Activated T-helper 1 cell treated with anti-CD3 and anti-CD28 coated beads, Interleukin-12 subunit alpha, Interleukin-12 subunit beta, Interleukin-2, Interleukin-4 antibody, amounts not matched to agents 30 ng/mL and 10 ng/mL and 1 ng/mL, durations not matched to agents 14 hours and 24 hours and 36 hours (primary cell): Measurements from ENCODE around the gene NLRP9. TPM values are rescaled to one million over a fixed set of nuclear protein-coding genes. Genes with fewer than 3 reads are reported as not detected.
"Not testable (repeated sequence)": the region's sequence is repeated elsewhere in the genome, so short reads cannot be mapped to it uniquely, and the experiment has no call there.

Source experiments
- DNase-seq: peaks from one replicate; pipeline ENCODE4 v3.0.0; 2021; ENCODE audit warnings: low spot score
- H3K27ac Mint-ChIP-seq: one replicate; pipeline ENCODE4 v1.8.0; 2021; ENCODE audit warnings: mild to moderate bottlenecking, mixed read lengths
- H3K27me3 Mint-ChIP-seq: one replicate; pipeline ENCODE4 v1.8.0; 2022; ENCODE audit warnings: mild to moderate bottlenecking, moderate library complexity, mixed read lengths; ENCODE audit not compliant: insufficient read depth
- H3K36me3 Mint-ChIP-seq: one replicate; pipeline ENCODE4 v1.8.0; 2021; ENCODE audit warnings: low read depth, mixed read lengths
- H3K4me1 Mint-ChIP-seq: one replicate; pipeline ENCODE4 v1.8.0; 2021; ENCODE audit warnings: low read depth, mixed read lengths
- H3K4me3 Mint-ChIP-seq: one replicate; pipeline ENCODE4 v1.8.0; 2021; ENCODE audit warnings: mild to moderate bottlenecking, moderate library complexity, mixed read lengths
- H3K9me3 Mint-ChIP-seq: one replicate; pipeline ENCODE4 v1.8.0; 2021; ENCODE audit warnings: mixed read lengths
- intact Hi-C: fragments of 100-400 bp; cut with micrococcal nuclease; formaldehyde crosslinking; loops from one replicate; pipeline ENCODE4 v1.15.1; 2024
- total RNA-seq: library from RNA; stranded (reverse); gene quantifications from 2 replicates; pipeline ENCODE4 v1.2.3, GENCODE V29; 2022

The NLRP9 gene
- not detected in 2 replicates for total RNA-seq

GRCh38 chr19:55738302-55738701 is at the start of gene NLRP9:
NLRP9 (minus strand) TSS chr19:55738402; CDS start chr19:55738374, 28 bp downstream.
- no peak within 1 kb of the TSS for H3K4me3 Mint-ChIP-seq
- intact Hi-C loops: no loop called here

GRCh38 chr19:55781112-55781511 is 42.9 kb upstream of the NLRP9 start:
- intact Hi-C loops: no loop called here
- no peaks in the 10 kb centered on the region for H3K4me1 Mint-ChIP-seq
- no peak overlapping the region for H3K27ac Mint-ChIP-seq
- peaks cover 4% of the 10 kb centered on the region for H3K9me3 Mint-ChIP-seq
- H3K27me3 Mint-ChIP-seq: no peaks in the 10 kb centered on the region
- H3K36me3 Mint-ChIP-seq: no peaks in the 10 kb centered on the region
- H3K4me3 Mint-ChIP-seq: no peak overlapping the region
- DNase-seq: no peak

More at GRCh38 chr19:55738302-55738701, at the start of gene NLRP9:
- H3K4me1 Mint-ChIP-seq: no peaks in the 10 kb centered on the region
- H3K36me3 Mint-ChIP-seq: no peaks in the 10 kb centered on the region
- no peak within 1 kb of the TSS for H3K27ac Mint-ChIP-seq
- peaks cover 2% of the 10 kb centered on the region for H3K9me3 Mint-ChIP-seq
- no peak for DNase-seq
- no peaks in the 10 kb centered on the region for H3K27me3 Mint-ChIP-seq

- no peak overlapping the region for H3K27ac Mint-ChIP-seq
- H3K36me3 Mint-ChIP-seq: no peaks in the 10 kb centered on the region
- no peak for DNase-seq
- no peaks in the 10 kb centered on the region for H3K27me3 Mint-ChIP-seq
- peaks cover 8% of the 10 kb centered on the region for H3K9me3 Mint-ChIP-seq
- H3K4me3 Mint-ChIP-seq: no peak overlapping the region
- intact Hi-C loops: no loop called here
- H3K4me1 Mint-ChIP-seq: no peaks in the 10 kb centered on the region
These were observed 40.1 kb upstream of the NLRP9 start for GRCh38 chr19:55778331-55778730.

- intact Hi-C loops: no loop called here
- Mint-ChIP-seq H3K9me3 (peaks cover 8% of the 10 kb centered on the region), H3K4me1 (no peaks in the 10 kb centered on the region), H3K27me3 (no peaks in the 10 kb centered on the region), H3K27ac (no peak overlapping the region), H3K36me3 (no peaks in the 10 kb centered on the region), H3K4me3 (no peak overlapping the region)
- no peak for DNase-seq
These were observed 39.3 kb upstream of the NLRP9 start for GRCh38 chr19:55777528-55777927.

GRCh38 chr19:55769632-55770031 is 31.4 kb upstream of the NLRP9 start:
- H3K4me1 Mint-ChIP-seq, H3K4me3 Mint-ChIP-seq, intact Hi-C loops, H3K36me3 Mint-ChIP-seq, DNase-seq, H3K27ac Mint-ChIP-seq, H3K27me3 Mint-ChIP-seq: not testable (repeated sequence)
- peaks cover 17% of the 10 kb centered on the region for H3K9me3 Mint-ChIP-seq

GRCh38 chr19:55768818-55769217 is 30.6 kb upstream of the NLRP9 start, which contains the start of gene RFPL4AL1:
RFPL4AL1 (plus strand) TSS chr19:55769118; CDS start chr19:55771805, 2,687 bp downstream.
- H3K4me3 Mint-ChIP-seq, H3K4me1 Mint-ChIP-seq, H3K36me3 Mint-ChIP-seq, H3K27ac Mint-ChIP-seq, DNase-seq, H3K27me3 Mint-ChIP-seq, intact Hi-C loops: not testable (repeated sequence)
- H3K9me3 Mint-ChIP-seq: peaks cover 17% of the 10 kb centered on the region

- Mint-ChIP-seq H3K27me3 (no peaks in the 10 kb centered on the region), H3K9me3 (peaks cover 17% of the 10 kb centered on the region), H3K4me3 (no peak overlapping the region), H3K27ac (no peak overlapping the region), H3K4me1 (no peaks in the 10 kb centered on the region), H3K36me3 (no peaks in the 10 kb centered on the region)
- intact Hi-C loops: no loop called here
- DNase-seq: no peak
These were observed 28.3 kb upstream of the NLRP9 start for GRCh38 chr19:55766466-55766865.

GRCh38 chr19:55758797-55759196 is 20.6 kb upstream of the NLRP9 start, which contains the start of gene RFPL4A:
RFPL4A (plus strand) TSS chr19:55759097; CDS start chr19:55761801, 2,704 bp downstream.
- H3K4me1 Mint-ChIP-seq, intact Hi-C loops, H3K36me3 Mint-ChIP-seq, H3K4me3 Mint-ChIP-seq, H3K27me3 Mint-ChIP-seq, DNase-seq, H3K27ac Mint-ChIP-seq: not testable (repeated sequence)
- peaks cover 15% of the 10 kb centered on the region for H3K9me3 Mint-ChIP-seq

- DNase-seq, H3K4me1 Mint-ChIP-seq, H3K27me3 Mint-ChIP-seq, intact Hi-C loops, H3K27ac Mint-ChIP-seq, H3K36me3 Mint-ChIP-seq, H3K4me3 Mint-ChIP-seq: not testable (repeated sequence)
- peaks cover 15% of the 10 kb centered on the region for H3K9me3 Mint-ChIP-seq
These were observed 18.6 kb upstream of the NLRP9 start for GRCh38 chr19:55756808-55757207.

- no peak overlapping the region for H3K27ac Mint-ChIP-seq
- intact Hi-C loops: no loop called here
These were observed 15.2 kb upstream of the NLRP9 start for GRCh38 chr19:55753401-55753800.

GRCh38 chr19:55750715-55751114 is 12.5 kb upstream of the NLRP9 start:
- H3K9me3 Mint-ChIP-seq: peaks cover 11% of the 10 kb centered on the region
- no peaks in the 10 kb centered on the region for H3K27me3 Mint-ChIP-seq
- no peaks in the 10 kb centered on the region for H3K4me1 Mint-ChIP-seq
- H3K27ac Mint-ChIP-seq: no peak overlapping the region
- intact Hi-C loops: no loop called here
- H3K4me3 Mint-ChIP-seq: no peak overlapping the region
- DNase-seq: no peak
- H3K36me3 Mint-ChIP-seq: no peaks in the 10 kb centered on the region

More at GRCh38 chr19:55753401-55753800, 15.2 kb upstream of the NLRP9 start:
- Mint-ChIP-seq H3K9me3 (peaks cover 20% of the 10 kb centered on the region), H3K36me3 (no peaks in the 10 kb centered on the region), H3K27me3 (no peaks in the 10 kb centered on the region), H3K4me3 (no peak overlapping the region), H3K4me1 (no peaks in the 10 kb centered on the region)
- no peak for DNase-seq

GRCh38 chr19:55730378-55730777 is 7.8 kb downstream of the NLRP9 start:
- intact Hi-C loops, H3K27me3 Mint-ChIP-seq: not testable (repeated sequence)

GRCh38 chr19:55723491-55723890 is 14.7 kb downstream of the NLRP9 start:
- H3K4me1 Mint-ChIP-seq: no peaks in the 10 kb centered on the region
- no peak for DNase-seq
- no peak overlapping the region for H3K27ac Mint-ChIP-seq
- H3K36me3 Mint-ChIP-seq: no peaks in the 10 kb centered on the region
- peaks cover 28% of the 10 kb centered on the region for H3K9me3 Mint-ChIP-seq
- no peaks in the 10 kb centered on the region for H3K27me3 Mint-ChIP-seq
- H3K4me3 Mint-ChIP-seq: no peak overlapping the region
- intact Hi-C loops: no loop called here

More at GRCh38 chr19:55730378-55730777, 7.8 kb downstream of the NLRP9 start:
- not testable (repeated sequence) for H3K4me1 Mint-ChIP-seq, H3K36me3 Mint-ChIP-seq, H3K4me3 Mint-ChIP-seq, H3K27ac Mint-ChIP-seq, DNase-seq
- H3K9me3 Mint-ChIP-seq: peaks cover 12% of the 10 kb centered on the region

GRCh38 chr19:55720801-55721200 is 17.4 kb downstream of the NLRP9 start:
- Mint-ChIP-seq H3K27me3 (no peaks in the 10 kb centered on the region), H3K4me1 (no peaks in the 10 kb centered on the region), H3K27ac (no peak overlapping the region), H3K4me3 (no peak overlapping the region), H3K9me3 (peaks cover 28% of the 10 kb centered on the region), H3K36me3 (no peaks in the 10 kb centered on the region)
- intact Hi-C loops: no loop called here
- no peak for DNase-seq
